GM23338 (cell line): ENCODE results near the gene UTP20.

Experiments used
- CREB1 ChIP-seq: fragments of 250-450 bp; sonication (Bioruptor Pico); IDR thresholded peaks from 2 replicates; pipeline ENCODE4 v1.5.0; 2020; ENCODE audit warnings: low read depth, mild to moderate bottlenecking, moderate library complexity
- ETS1 ChIP-seq: IDR thresholded peaks from 2 replicates; pipeline ENCODE4 v1.6.1; 2016; ENCODE audit warnings: antibody characterized with exemption
- EZH2 ChIP-seq: fragments of 200-600 bp; sonication (generic); IDR thresholded peaks from one replicate; pipeline ENCODE4 v1.8.0; 2017; ENCODE audit warnings: antibody characterized with exemption, mild to moderate bottlenecking, low read depth; ENCODE audit not compliant: unreplicated experiment
- EZH2phosphoT487 ChIP-seq: fragments of 200-600 bp; sonication (generic); IDR thresholded peaks from one replicate; pipeline ENCODE4 v1.8.1; 2018; ENCODE audit warnings: antibody characterized with exemption; ENCODE audit not compliant: unreplicated experiment
- JUNB ChIP-seq: IDR thresholded peaks from one replicate; pipeline ENCODE4 v1.6.1; 2016; ENCODE audit warnings: antibody characterized with exemption; ENCODE audit not compliant: unreplicated experiment
- NANOG ChIP-seq: IDR thresholded peaks from 2 replicates; pipeline ENCODE4 v1.6.1; 2016; ENCODE audit warnings: antibody characterized with exemption, borderline replicate concordance
- POLR2AphosphoS5 ChIP-seq: IDR thresholded peaks from 2 replicates; pipeline ENCODE4 v1.6.1; 2016; ENCODE audit warnings: antibody characterized with exemption, low read depth
- REST ChIP-seq: IDR thresholded peaks from one replicate; pipeline ENCODE4 v1.6.1; 2018; ENCODE audit warnings: antibody characterized with exemption; ENCODE audit not compliant: unreplicated experiment
- STAT1 ChIP-seq: IDR thresholded peaks from one replicate; pipeline ENCODE4 v1.6.1; 2016; ENCODE audit warnings: antibody characterized with exemption; ENCODE audit not compliant: unreplicated experiment
- ZNF114 ChIP-seq: fragments of 250-450 bp; sonication (Bioruptor Pico); IDR thresholded peaks from 2 replicates; pipeline ENCODE4 v1.5.0; 2020; ENCODE audit warnings: mild to moderate bottlenecking, moderate library complexity
- ZNF331 ChIP-seq: fragments of 250-450 bp; sonication (Bioruptor Pico); IDR thresholded peaks from 2 replicates; pipeline ENCODE4 v1.5.0; 2020; ENCODE audit warnings: low read depth, mild to moderate bottlenecking, moderate library complexity
- TF ChIP-seq, protein P1 (sequence below), 2 experiments: fragments of 200-600 bp in 1 of 2; sonication (generic) in 1 of 2; conservative IDR thresholded peaks; 2 replicates each; pipeline versions ENCODE4 v1.5.1 to v1.6.1; 2016 to 2017; ENCODE audit warnings: antibody characterized with exemption in 2 of 2, low read depth in 2 of 2, mild to moderate bottlenecking in 2 of 2, moderate library complexity in 1 of 2

DNA sequence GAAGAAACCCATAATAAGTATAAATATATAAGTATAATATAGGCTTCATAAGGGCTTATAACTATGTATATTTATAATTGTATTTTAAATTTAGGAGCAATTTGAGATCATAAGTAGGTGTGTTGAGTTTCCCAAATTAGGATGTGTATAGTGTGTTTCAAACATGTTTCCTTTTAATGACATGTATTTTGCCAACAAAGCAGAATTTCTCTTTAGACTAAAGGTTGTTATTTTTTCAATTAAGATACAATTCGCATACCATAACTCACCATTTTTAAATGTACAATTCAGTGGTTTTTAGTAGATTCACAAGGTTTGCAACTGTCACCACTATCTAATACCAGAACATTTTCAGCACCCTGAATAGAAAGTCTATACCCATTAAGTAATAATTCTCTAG lies 135.3 kb downstream of the UTP20 start:
- TF ChIP-seq, protein P1, sequence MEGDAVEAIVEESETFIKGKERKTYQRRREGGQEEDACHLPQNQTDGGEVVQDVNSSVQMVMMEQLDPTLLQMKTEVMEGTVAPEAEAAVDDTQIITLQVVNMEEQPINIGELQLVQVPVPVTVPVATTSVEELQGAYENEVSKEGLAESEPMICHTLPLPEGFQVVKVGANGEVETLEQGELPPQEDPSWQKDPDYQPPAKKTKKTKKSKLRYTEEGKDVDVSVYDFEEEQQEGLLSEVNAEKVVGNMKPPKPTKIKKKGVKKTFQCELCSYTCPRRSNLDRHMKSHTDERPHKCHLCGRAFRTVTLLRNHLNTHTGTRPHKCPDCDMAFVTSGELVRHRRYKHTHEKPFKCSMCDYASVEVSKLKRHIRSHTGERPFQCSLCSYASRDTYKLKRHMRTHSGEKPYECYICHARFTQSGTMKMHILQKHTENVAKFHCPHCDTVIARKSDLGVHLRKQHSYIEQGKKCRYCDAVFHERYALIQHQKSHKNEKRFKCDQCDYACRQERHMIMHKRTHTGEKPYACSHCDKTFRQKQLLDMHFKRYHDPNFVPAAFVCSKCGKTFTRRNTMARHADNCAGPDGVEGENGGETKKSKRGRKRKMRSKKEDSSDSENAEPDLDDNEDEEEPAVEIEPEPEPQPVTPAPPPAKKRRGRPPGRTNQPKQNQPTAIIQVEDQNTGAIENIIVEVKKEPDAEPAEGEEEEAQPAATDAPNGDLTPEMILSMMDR (conservative IDR thresholded peaks at IDR 0.05; ENCODE audit: low read depth in 2 of 2), result no peak
- TF ChIP-seq POLR2AphosphoS5 (no peak), EZH2phosphoT487 (no peak), CREB1 (CRISPR knock-in tag) (no peak), REST (no peak), ETS1 (no peak), EZH2 (no peak), NANOG (no peak), ZNF114 (CRISPR knock-in tag) (no peak), JUNB (no peak), ZNF331 (CRISPR knock-in tag) (no peak), STAT1 (no peak)
